ENCODE data around the gene NOB1. TPM values are rescaled to one million over a fixed set of nuclear protein-coding genes. Genes with fewer than 3 reads are reported as not detected.

The NOB1 gene
- total RNA-seq, 1 experiment from 2014 or later: 101 TPM

DNA sequence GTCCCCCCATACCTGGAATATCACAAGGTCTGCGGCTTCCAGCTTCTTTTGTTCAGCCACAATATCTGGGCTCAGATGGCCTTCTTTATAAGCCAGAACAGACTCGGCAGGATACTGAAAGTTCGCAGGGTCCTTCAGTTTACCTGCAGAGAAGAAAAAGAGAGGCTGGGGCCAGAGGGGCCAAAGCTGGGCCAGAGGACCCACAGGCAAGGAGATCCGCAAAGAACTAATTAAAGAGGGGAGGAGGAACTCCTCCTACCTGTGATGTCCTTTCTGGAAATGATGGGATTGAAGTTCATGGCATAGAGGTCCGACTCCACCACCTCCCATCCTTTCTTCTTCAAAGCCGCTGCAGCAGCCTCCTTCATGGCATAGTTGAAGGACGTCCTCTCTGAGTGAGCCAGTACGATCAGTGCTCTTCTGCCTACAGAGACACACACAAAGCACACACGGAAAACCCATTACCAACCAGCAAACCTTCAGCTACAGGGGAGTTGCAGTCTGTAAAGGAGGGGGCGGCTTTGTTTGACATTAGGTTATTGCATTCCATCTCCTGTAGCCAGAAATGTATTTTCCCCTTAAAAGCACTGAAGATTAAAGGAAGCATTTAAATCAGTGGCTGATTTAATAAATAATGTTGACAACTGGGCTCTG is 36.5 kb downstream of the NOB1 start:
- DNase-seq: no peak

More for the DNA sequence above, 36.5 kb downstream of the NOB1 start:
- H3K4me1 ChIP-seq (ENCODE audit: insufficient read depth, low read length): no peaks in the 10 kb centered on the region
- H3K18ac ChIP-seq (ENCODE audit: insufficient read length, low read depth, low read length): no peak overlapping the region
- H3T11ph ChIP-seq (ENCODE audit: low read length): no peak overlapping the region
- no peaks in the 10 kb centered on the region for H3K79me1 ChIP-seq (ENCODE audit: insufficient read depth, low read depth, low read length, poor library complexity, severe bottlenecking)
- H4K20me1 ChIP-seq (ENCODE audit: control insufficient read depth, insufficient read depth, insufficient read length): no peaks in the 10 kb centered on the region
- no peak overlapping the region for H3K4me2 ChIP-seq (ENCODE audit: insufficient read depth, insufficient read length, low read length)
- H4K5ac ChIP-seq (ENCODE audit: insufficient read length, low read depth, low read length): no peak overlapping the region
- H3K27me3 ChIP-seq (ENCODE audit: insufficient read depth, low read length): no peaks in the 10 kb centered on the region
- no peak overlapping the region for H3K9ac ChIP-seq (ENCODE audit: extremely low read depth, insufficient read length, low read length)
- H3K36me3 Mint-ChIP-seq (ENCODE audit: insufficient read depth in 1 of 3, low read depth in 3 of 3): peaks cover 2 to 40% (median 22%) of the 10 kb centered on the region in 3 experiments; a peak in 6 of 7 replicates
- H3K9me3 Mint-ChIP-seq: no peaks in the 10 kb centered on the region
- H2BK5ac ChIP-seq (ENCODE audit: insufficient read length, low read length): no peak overlapping the region
- TF ChIP-seq, protein P1, sequence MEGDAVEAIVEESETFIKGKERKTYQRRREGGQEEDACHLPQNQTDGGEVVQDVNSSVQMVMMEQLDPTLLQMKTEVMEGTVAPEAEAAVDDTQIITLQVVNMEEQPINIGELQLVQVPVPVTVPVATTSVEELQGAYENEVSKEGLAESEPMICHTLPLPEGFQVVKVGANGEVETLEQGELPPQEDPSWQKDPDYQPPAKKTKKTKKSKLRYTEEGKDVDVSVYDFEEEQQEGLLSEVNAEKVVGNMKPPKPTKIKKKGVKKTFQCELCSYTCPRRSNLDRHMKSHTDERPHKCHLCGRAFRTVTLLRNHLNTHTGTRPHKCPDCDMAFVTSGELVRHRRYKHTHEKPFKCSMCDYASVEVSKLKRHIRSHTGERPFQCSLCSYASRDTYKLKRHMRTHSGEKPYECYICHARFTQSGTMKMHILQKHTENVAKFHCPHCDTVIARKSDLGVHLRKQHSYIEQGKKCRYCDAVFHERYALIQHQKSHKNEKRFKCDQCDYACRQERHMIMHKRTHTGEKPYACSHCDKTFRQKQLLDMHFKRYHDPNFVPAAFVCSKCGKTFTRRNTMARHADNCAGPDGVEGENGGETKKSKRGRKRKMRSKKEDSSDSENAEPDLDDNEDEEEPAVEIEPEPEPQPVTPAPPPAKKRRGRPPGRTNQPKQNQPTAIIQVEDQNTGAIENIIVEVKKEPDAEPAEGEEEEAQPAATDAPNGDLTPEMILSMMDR (conservative IDR thresholded peaks at IDR 0.05): no peak
- H3K56ac ChIP-seq (ENCODE audit: insufficient read length, low read depth, low read length): no peak overlapping the region
- H3K4ac ChIP-seq (ENCODE audit: low read depth, low read length): no peak overlapping the region
- H2AK5ac ChIP-seq (ENCODE audit: insufficient read length, low read length): no peak overlapping the region
- no CpG with 5 or more reads among the region's 10 CpGs for WGBS (ENCODE audit: extremely low coverage, insufficient read length, low lambda C conversion rate)
- no peaks in the 10 kb centered on the region for H3K9me3 ChIP-seq (ENCODE audit: control insufficient read depth, low read depth, low read length)
- no peak overlapping the region for H3K14ac ChIP-seq (ENCODE audit: insufficient read depth, low read length)
- H3K23me2 ChIP-seq (ENCODE audit: insufficient read length, low read depth, low read length, poor library complexity, severe bottlenecking): no peaks in the 10 kb centered on the region
- no peaks in the 10 kb centered on the region for H3K27me3 Mint-ChIP-seq (ENCODE audit: low read depth)
- H3K27ac ChIP-seq (ENCODE audit: insufficient read length, low read depth, low read length): no peak overlapping the region
- H3K4me1 Mint-ChIP-seq: peaks cover 3 to 8% of the 10 kb centered on the region in 2 experiments; a peak in 3 of 4 replicates
- H3K27ac Mint-ChIP-seq: peak overlapping the region in 1 of 3 experiments; percentile 61; a peak in 2 of 7 replicates
- H3K79me2 ChIP-seq (ENCODE audit: insufficient read depth, low read length): no peaks in the 10 kb centered on the region
- no peak overlapping the region for H2BK15ac ChIP-seq (ENCODE audit: low read depth, low read length)
- H4K91ac ChIP-seq (ENCODE audit: insufficient read length, low read depth, low read length): no peak overlapping the region
- no peak overlapping the region for H2BK120ac ChIP-seq (ENCODE audit: low read depth, low read length, poor library complexity, severe bottlenecking)
- no peak overlapping the region for H4K8ac ChIP-seq (replicated peaks; ENCODE audit: insufficient read length, low read depth, low read length)
- no peak overlapping the region for H3K4me3 Mint-ChIP-seq
- no peak overlapping the region for H2AFZ ChIP-seq (ENCODE audit: low read length)
- H2BK12ac ChIP-seq (ENCODE audit: insufficient read length, low read depth, low read length): no peak overlapping the region
- H3K23ac ChIP-seq (ENCODE audit: insufficient read length, low read depth, low read length): no peak overlapping the region
- no peak overlapping the region for H2BK20ac ChIP-seq (ENCODE audit: low read depth, low read length, poor library complexity, severe bottlenecking)

All from H9 (cell line).